HCT116 (cell line): ENCODE results near the gene MRPL58. TPM values are rescaled to one million over a fixed set of nuclear protein-coding genes. Genes with fewer than 3 reads are reported as not detected.
A peak's percentile ranks its signal among the peaks of the same experiment; 100 is the strongest.

Experiments used
- ATAC-seq: fragments of 200-7000 bp; cut with Tn5 transposase; 2 replicates; pipeline ENCODE4 v1.9.1; 2020; ENCODE audit warnings: mild to moderate bottlenecking, moderate library complexity
- BruUV-seq: library from RNA; stranded (reverse); fragments of 400-500 nt; replicated peaks from 2 replicates; lab custom pipeline; 2021; lab: Mats Ljungman, UMichigan
- CTCF ChIA-PET: fragments of 300-600 bp; sonication (Branson Sonifier 250); formaldehyde crosslinking; loops from one replicate; lab custom pipeline; 2021; ENCODE audit warnings: antibody characterized with exemption; lab: Charles Lee
- POLR2A ChIA-PET: fragments of 300-600, 350-600 bp; sonication (Branson Sonifier 250); formaldehyde crosslinking; loops from one replicate; lab custom pipeline; 2021; ENCODE audit warnings: antibody characterized with exemption; lab: Charles Lee
- RAD21 ChIA-PET, 2 experiments: fragments of 300-600 bp; sonication (Branson Sonifier 250); formaldehyde crosslinking; loops; one replicate each; lab custom pipeline; 2023; ENCODE audit warnings: low total read pairs in 2 of 2; ENCODE audit not compliant: uncharacterized antibody in 2 of 2, unreplicated experiment in 2 of 2, low non-redundant PET in 1 of 2; lab: Charles Lee
- DNase-seq: peaks from one replicate; pipeline ENCODE4 v3.0.0-alpha.2; 2010; ENCODE audit warnings: low read depth, low spot score
- H2AFZ ChIP-seq: fragments of 200-600 bp; shearing (Covaris generic), sonication (generic); 2 replicates; pipeline ENCODE4 v1.6.1; 2017; ENCODE audit warnings: low read depth, mixed run types, mixed read lengths, antibody characterized with exemption, low read length; ENCODE audit not compliant: poor library complexity, severe bottlenecking
- H3K27ac ChIP-seq: 2 replicates; pipeline ENCODE4 v1.5.1; 2012; ENCODE audit warnings: low read depth, low read length
- H3K27me3 ChIP-seq: fragments of 200-600 bp; sonication (generic); 2 replicates; pipeline ENCODE4 v1.6.1; 2016; ENCODE audit warnings: mixed run types, low read length, mixed read lengths; ENCODE audit not compliant: insufficient read depth
- H3K36me3 ChIP-seq, 2 experiments: fragments of 200-500 bp in 1 of 2; fragments of 200-600 bp in 1 of 2; sonication (Bioruptor generic) in 1 of 2; sonication (generic) in 1 of 2; 2 replicates each; pipeline versions ENCODE4 v1.5.1 to v1.6.1; 2014 to 2016; ENCODE audit warnings: low read length in 2 of 2, inconsistent platforms in 1 of 2, mixed read lengths in 1 of 2, mixed run types in 1 of 2; ENCODE audit not compliant: insufficient read depth in 2 of 2, control insufficient read depth in 1 of 2
- H3K4me1 ChIP-seq, 2 experiments: fragments of 200-600 bp in 1 of 2; sonication (generic) in 1 of 2; 2 replicates each; pipeline versions ENCODE4 v1.5.1 to v1.6.1; 2012 to 2017; ENCODE audit warnings: low read length in 2 of 2, inconsistent platforms in 1 of 2, mild to moderate bottlenecking in 1 of 2, mixed read lengths in 1 of 2, mixed run types in 1 of 2, moderate library complexity in 1 of 2; ENCODE audit not compliant: insufficient read depth in 2 of 2, control insufficient read depth in 1 of 2
- H3K4me2 ChIP-seq: fragments of 200-600 bp; sonication (generic); 2 replicates; pipeline ENCODE4 v1.6.1; 2017; ENCODE audit warnings: mixed run types, low read length, mixed read lengths
- H3K4me3 ChIP-seq, 2 experiments: fragments of 200-600 bp in 1 of 2; sonication (generic) in 1 of 2; replicated peaks in 1 of 2; 2 replicates each; pipeline ENCODE4 v1.5.1; 2011 to 2016; ENCODE audit warnings: low read length in 2 of 2, control low read depth in 1 of 2, low read depth in 1 of 2, mild to moderate bottlenecking in 1 of 2, mixed read lengths in 1 of 2, mixed run types in 1 of 2
- H3K79me2 ChIP-seq: fragments of 200-600 bp; sonication (generic); 2 replicates; pipeline ENCODE4 v1.6.1; 2017; ENCODE audit warnings: mild to moderate bottlenecking, mixed run types, low read length, moderate library complexity, mixed read lengths; ENCODE audit not compliant: insufficient read depth
- H3K9ac ChIP-seq: fragments of 200-600 bp; sonication (generic); 2 replicates; pipeline ENCODE4 v1.6.1; 2016; ENCODE audit warnings: low read length, mixed read lengths
- H3K9me2 ChIP-seq: fragments of 200-600 bp; sonication (generic), shearing (Covaris generic); 2 replicates; pipeline ENCODE4 v1.6.1; 2017; ENCODE audit warnings: mixed run types, mild to moderate bottlenecking, moderate library complexity; ENCODE audit not compliant: insufficient read depth
- H3K9me3 ChIP-seq, 2 experiments: fragments of 200-500 bp in 1 of 2; fragments of 200-600 bp in 1 of 2; sonication (Bioruptor generic) in 1 of 2; sonication (generic) in 1 of 2; 2 replicates each; pipeline ENCODE4 v1.6.1; 2014 to 2017; ENCODE audit warnings: low read length in 2 of 2, mixed read lengths in 2 of 2, inconsistent platforms in 1 of 2, low read depth in 1 of 2, mild to moderate bottlenecking in 1 of 2, mixed run types in 1 of 2, moderate library complexity in 1 of 2; ENCODE audit not compliant: control insufficient read depth in 1 of 2, insufficient read depth in 1 of 2
- H4K20me1 ChIP-seq: fragments of 200-600 bp; sonication (generic), shearing (Covaris generic); 2 replicates; pipeline ENCODE4 v1.6.1; 2017; ENCODE audit warnings: mixed run types, mild to moderate bottlenecking, moderate library complexity; ENCODE audit not compliant: insufficient read depth
- CTCF ChIP-seq, 3 experiments: fragments of 200-600 bp in 1 of 3; sonication (generic) in 1 of 3; IDR thresholded peaks in 2 of 3; conservative IDR thresholded peaks in 1 of 3; 2 replicates each; pipeline ENCODE4 v1.5.1; 2012 to 2017; ENCODE audit warnings: low read depth in 2 of 3, low read length in 2 of 3, antibody characterized with exemption in 1 of 3, borderline replicate concordance in 1 of 3, control low read depth in 1 of 3, mild to moderate bottlenecking in 1 of 3, mixed read lengths in 1 of 3, mixed run types in 1 of 3, moderate library complexity in 1 of 3; ENCODE audit not compliant: insufficient read depth in 1 of 3
- JUND ChIP-seq: IDR thresholded peaks from 2 replicates; pipeline ENCODE4 v1.6.1; 2012
- POLR2A ChIP-seq: IDR thresholded peaks from 2 replicates; pipeline ENCODE4 v1.7.0; 2011; ENCODE audit warnings: borderline replicate concordance; ENCODE audit not compliant: insufficient read depth, insufficient read length; ENCODE audit errors: extremely low read depth
- REST ChIP-seq: IDR thresholded peaks from 2 replicates; pipeline ENCODE4 v1.6.1; 2012; ENCODE audit warnings: low read depth
- SIN3A ChIP-seq: IDR thresholded peaks from 2 replicates; pipeline ENCODE4 v1.6.1; 2012; ENCODE audit warnings: low read depth
- TCF7L2 ChIP-seq: IDR thresholded peaks from 2 replicates; pipeline ENCODE4 v1.7.0; 2011; ENCODE audit warnings: borderline replicate concordance, inconsistent platforms; ENCODE audit not compliant: insufficient read depth, insufficient read length; ENCODE audit errors: extremely low read depth
- ZBTB33 ChIP-seq: IDR thresholded peaks from 2 replicates; pipeline ENCODE4 v1.6.1; 2011; ENCODE audit warnings: mild to moderate bottlenecking, low read length, moderate library complexity; ENCODE audit not compliant: insufficient replicate concordance; ENCODE audit errors: extremely low read depth
- ZNF274 ChIP-seq: fragments of 200-500 bp; sonication (Bioruptor generic); IDR thresholded peaks from 2 replicates; pipeline ENCODE4 v1.6.1; 2014; ENCODE audit warnings: mild to moderate bottlenecking, low read depth, low read length, inconsistent platforms
- intact Hi-C: fragments of 100-400 bp; cut with micrococcal nuclease; formaldehyde crosslinking; loops from 2 replicates; pipeline ENCODE4 v1.10.0; 2022
- total RNA-seq: library from RNA; stranded (reverse); gene quantifications from one replicate; pipeline ENCODE4 v1.2.1, GENCODE V29; 2021; ENCODE audit not compliant: unreplicated experiment

MRPL58 gene
- total RNA-seq, 1 experiment from 2014 or later = 80.5 TPM

GRCh38 chr17:75063626-75064025 lies 51.2 kb downstream of the MRPL58 start:
- ChIA-PET POLR2A (interaction anchor here (1.1 to 1.2 kb wide), 2 partner anchors 24 to 60 kb away, joined by 3 to 5 read pairs; partner anchors contain the start of gene SLC16A5), CTCF (no interaction called here)

More at GRCh38 chr17:75063626-75064025, 51.2 kb downstream of the MRPL58 start:
- RAD21 ChIA-PET = no interaction called here
- intact Hi-C loops = no loop called here
- no peak overlapping the region for H3K9ac ChIP-seq
- H3K27me3 ChIP-seq = no peaks in the 10 kb centered on the region
- H3K9me3 ChIP-seq = no peaks in the 10 kb centered on the region
- H3K79me2 ChIP-seq = no peaks in the 10 kb centered on the region
- no peak overlapping the region for H3K4me2 ChIP-seq
- H3K4me3 ChIP-seq = no peak overlapping the region
- no peaks in the 10 kb centered on the region for H3K9me2 ChIP-seq
- ATAC-seq (peak; percentile 46; the same call in 1 of the 2 replicates), DNase-seq (no peak)
- no TSS peak for BruUV-seq
- H3K27ac ChIP-seq = no peak overlapping the region
- H4K20me1 ChIP-seq = no peaks in the 10 kb centered on the region
- peaks cover 24 to 41% of the 10 kb centered on the region in 2 experiments; a peak in 3 of 4 replicates for H3K36me3 ChIP-seq
- no peak overlapping the region for H2AFZ ChIP-seq
- H3K4me1 ChIP-seq = no peaks in the 10 kb centered on the region
- TF ChIP-seq SIN3A (no peak), CTCF (IDR thresholded peaks at IDR 0.05 in 2 of 3, conservative IDR thresholded peaks at IDR 0.05 in 1 of 3; ENCODE audit: borderline replicate concordance in 1 of 3, insufficient read depth in 1 of 3, low read depth in 2 of 3, low read length in 2 of 3) (peak in 1 of 3 experiments; percentile 25; a peak in 1 of 6 replicates), POLR2A (no peak), JUND (no peak), REST (no peak), ZBTB33 (no peak), TCF7L2 (no peak), ZNF274 (no peak)
